C4-2B (cell line): ENCODE data around the gene APCDD1L.

ENCODE experiments used
- ZFX ChIP-seq: fragments of 450-650 bp; IDR thresholded peaks from 2 replicates; pipeline ENCODE4 v1.6.1; 2017
- TF ChIP-seq, protein P1 (sequence below): fragments of 450-650 bp; conservative IDR thresholded peaks from 2 replicates; pipeline ENCODE4 v1.5.1; 2017; ENCODE audit warnings: mild to moderate bottlenecking

DNA sequence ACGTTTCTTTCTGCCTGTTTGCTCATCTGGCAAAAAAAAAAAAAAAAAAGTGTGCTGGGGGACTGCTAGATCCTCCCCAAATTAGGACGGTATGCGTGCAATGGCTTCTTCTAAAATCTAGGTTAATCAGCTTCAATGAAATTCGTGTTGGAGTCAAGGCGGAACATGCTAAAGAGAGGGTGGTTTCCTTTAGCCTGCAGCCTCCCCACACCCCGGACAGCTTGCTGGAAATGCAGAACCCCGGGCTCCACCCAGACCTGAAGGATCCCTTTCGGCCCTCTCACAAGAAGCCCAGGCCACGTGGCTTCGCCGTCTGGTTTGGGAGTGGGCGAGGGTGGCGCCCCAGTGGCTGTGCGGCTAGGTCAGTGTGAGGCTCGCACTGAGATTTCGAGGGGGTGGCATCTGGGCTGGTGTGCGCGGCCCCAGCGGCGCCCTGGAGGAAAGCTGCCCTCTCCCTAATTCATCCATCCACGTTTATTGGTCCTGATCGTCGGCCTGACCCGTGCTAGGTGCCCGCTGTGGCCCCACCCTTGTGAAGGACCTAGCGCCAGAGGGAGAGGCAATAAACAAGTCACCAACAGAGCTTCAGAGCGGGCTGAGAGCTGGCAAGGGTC, 49.0 kb downstream of the APCDD1L start:
- TF ChIP-seq, protein P1, sequence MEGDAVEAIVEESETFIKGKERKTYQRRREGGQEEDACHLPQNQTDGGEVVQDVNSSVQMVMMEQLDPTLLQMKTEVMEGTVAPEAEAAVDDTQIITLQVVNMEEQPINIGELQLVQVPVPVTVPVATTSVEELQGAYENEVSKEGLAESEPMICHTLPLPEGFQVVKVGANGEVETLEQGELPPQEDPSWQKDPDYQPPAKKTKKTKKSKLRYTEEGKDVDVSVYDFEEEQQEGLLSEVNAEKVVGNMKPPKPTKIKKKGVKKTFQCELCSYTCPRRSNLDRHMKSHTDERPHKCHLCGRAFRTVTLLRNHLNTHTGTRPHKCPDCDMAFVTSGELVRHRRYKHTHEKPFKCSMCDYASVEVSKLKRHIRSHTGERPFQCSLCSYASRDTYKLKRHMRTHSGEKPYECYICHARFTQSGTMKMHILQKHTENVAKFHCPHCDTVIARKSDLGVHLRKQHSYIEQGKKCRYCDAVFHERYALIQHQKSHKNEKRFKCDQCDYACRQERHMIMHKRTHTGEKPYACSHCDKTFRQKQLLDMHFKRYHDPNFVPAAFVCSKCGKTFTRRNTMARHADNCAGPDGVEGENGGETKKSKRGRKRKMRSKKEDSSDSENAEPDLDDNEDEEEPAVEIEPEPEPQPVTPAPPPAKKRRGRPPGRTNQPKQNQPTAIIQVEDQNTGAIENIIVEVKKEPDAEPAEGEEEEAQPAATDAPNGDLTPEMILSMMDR, result no peak
- TF ChIP-seq ZFX, result no peak
